ENCODE measurements around the gene PDE6G.

- TF ChIP-seq CTCF (IDR thresholded peaks at IDR 0.05; ENCODE audit: control extremely low read depth in 1 of 3, insufficient read depth in 1 of 3, low read depth in 1 of 3, low read length in 3 of 3) = no peak
- TF ChIP-seq ATF3 (IDR thresholded peaks at IDR 0.05; ENCODE audit: insufficient read depth, low read depth, low read length) = no peak
- TF ChIP-seq JUND (IDR thresholded peaks at IDR 0.05; ENCODE audit: low read length) = no peak
These were observed 16.2 kb upstream of the PDE6G start for GRCh38 chr17:81672504-81672903.

All from H1 (cell line).